GM19324 (cell line): Measurements from ENCODE around the gene TCP11L2.

Experiments
- ATAC-seq: cut with Tn5 transposase; IDR thresholded peaks from one replicate; pipeline ENCODE4 v1.9.1; 2021; ENCODE audit warnings: mild to moderate bottlenecking, moderate library complexity; ENCODE audit not compliant: unreplicated experiment, low FRiP score

The TCP11L2 gene

DNA sequence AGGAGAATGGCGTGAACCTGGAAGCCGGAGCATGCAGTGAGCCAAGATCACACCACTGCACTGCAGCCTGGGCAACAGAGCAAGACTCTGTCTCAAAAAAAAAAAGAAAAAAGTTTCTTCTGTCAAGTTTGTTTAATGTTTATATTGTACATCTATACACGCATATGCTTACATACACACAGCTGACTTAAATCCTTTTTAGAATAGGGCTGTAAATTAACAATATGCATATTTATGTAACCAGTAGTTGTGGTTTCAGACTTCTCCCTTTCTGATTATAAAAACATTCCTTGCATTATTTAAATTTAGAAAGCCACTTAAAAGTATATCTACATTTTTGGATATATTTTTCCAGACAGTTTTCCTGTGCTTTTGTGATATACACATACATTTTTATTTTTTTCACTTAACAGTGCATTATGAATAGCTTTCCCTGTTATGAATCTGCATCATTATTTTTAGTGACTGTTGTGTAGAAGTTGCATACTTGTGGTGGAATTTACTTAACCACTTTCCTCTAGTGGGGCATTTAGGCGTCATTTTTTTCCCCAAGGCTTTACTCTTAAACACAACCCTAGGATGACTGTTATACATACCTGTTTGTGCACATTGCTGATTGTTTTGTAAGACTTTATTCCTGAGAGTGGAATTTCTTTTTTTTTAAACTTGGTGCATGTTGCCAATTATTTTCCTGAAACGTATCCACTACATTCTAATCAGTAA is 84.4 kb downstream of the TCP11L2 start:
- no peak for ATAC-seq

GRCh38 chr12:106387848-106388377 is 85.4 kb downstream of the TCP11L2 start:
- no peak for ATAC-seq

DNA sequence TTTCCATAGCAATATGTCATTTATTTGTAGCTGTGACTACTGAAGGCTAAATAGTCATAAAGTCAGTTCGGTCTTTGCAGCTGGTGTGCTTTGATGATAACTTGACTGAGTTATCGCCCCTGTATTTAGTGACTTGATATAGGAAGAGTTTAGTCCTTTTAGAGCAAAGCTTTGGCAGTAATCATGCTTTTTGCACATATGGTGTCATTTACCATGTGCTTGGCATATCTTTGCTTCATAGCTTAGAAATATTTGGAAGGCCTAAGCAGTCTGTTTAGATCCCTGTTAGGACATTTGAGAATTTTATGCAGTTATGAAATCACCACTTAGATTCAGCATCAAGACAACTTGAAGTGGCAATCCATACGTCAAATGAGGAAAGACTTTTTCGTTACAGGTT is 86.6 kb downstream of the TCP11L2 start:
- ATAC-seq, result no peak

DNA sequence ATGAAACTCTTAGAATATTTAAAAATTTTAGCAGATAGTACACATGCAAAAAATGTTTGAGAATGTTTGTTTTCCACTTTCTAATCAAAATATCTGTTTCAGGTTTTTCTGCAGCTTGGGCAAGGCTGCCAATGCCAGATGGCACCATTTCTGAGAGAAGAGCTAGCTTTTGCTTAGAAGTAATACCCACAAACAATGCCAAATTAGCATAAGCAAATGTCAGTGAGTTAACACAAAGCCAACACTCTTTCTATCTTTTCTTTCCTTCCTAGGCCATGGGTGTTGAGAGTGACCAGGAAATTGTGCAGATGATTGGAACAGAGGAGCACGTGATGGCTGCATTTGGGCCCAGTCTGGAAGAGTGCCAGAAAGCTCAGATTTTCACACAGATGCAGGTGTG is 90.2 kb downstream of the TCP11L2 start:
- ATAC-seq, result no peak
